Fibroblast of lung (primary cell): ENCODE results near the gene BTN2A1. TPM values are rescaled to one million over a fixed set of nuclear protein-coding genes. Genes with fewer than 3 reads are reported as not detected.

ENCODE experiments used
- DNase-seq, 2 donors: peaks; one replicate each; pipeline versions ENCODE4 v3.0.0 to v3.0.0-alpha.2; 2010; ENCODE audit warnings: low read depth in 2 of 2
- H2AFZ ChIP-seq: 2 replicates; pipeline ENCODE4 v1.5.1; 2012; ENCODE audit warnings: low read length, control low read depth, inconsistent platforms
- H3K27ac ChIP-seq: 2 replicates; pipeline ENCODE4 v1.5.1; 2011; ENCODE audit warnings: low read length, control low read depth; ENCODE audit not compliant: insufficient read depth
- H3K27me3 ChIP-seq: 2 replicates; pipeline ENCODE4 v1.5.1; 2011; ENCODE audit warnings: mild to moderate bottlenecking, low read length; ENCODE audit not compliant: control insufficient read depth, insufficient read depth
- H3K36me3 ChIP-seq: 2 replicates; pipeline ENCODE4 v1.5.1; 2011; ENCODE audit warnings: low read length; ENCODE audit not compliant: control insufficient read depth, insufficient read depth
- H3K4me1 ChIP-seq: 2 replicates; pipeline ENCODE4 v1.5.1; 2011; ENCODE audit warnings: low read length; ENCODE audit not compliant: control insufficient read depth, insufficient read depth; ENCODE audit errors: extremely low read depth
- H3K4me2 ChIP-seq: 2 replicates; pipeline ENCODE4 v1.5.1; 2011; ENCODE audit warnings: low read length, control low read depth; ENCODE audit not compliant: insufficient read depth; ENCODE audit errors: extremely low read depth
- H3K4me3 ChIP-seq, 4 experiments: fragments of 200-600 bp in 1 of 4; sonication (generic) in 1 of 4; replicated peaks in 1 of 4; 2 replicates each; pipeline ENCODE4 v1.5.1; 2011 to 2016; ENCODE audit warnings: low read length in 4 of 4, low read depth in 3 of 4, mild to moderate bottlenecking in 3 of 4, control low read depth in 2 of 4, inconsistent platforms in 1 of 4, mixed read lengths in 1 of 4; ENCODE audit not compliant: insufficient read depth in 1 of 4; ENCODE audit errors: control extremely low read depth in 1 of 4
- H3K79me2 ChIP-seq: 2 replicates; pipeline ENCODE4 v1.5.1; 2012; ENCODE audit warnings: mild to moderate bottlenecking, low read length, inconsistent platforms; ENCODE audit not compliant: control insufficient read depth, insufficient read depth
- H3K9ac ChIP-seq: 2 replicates; pipeline ENCODE4 v1.5.1; 2011; ENCODE audit warnings: mild to moderate bottlenecking, low read length, control low read depth; ENCODE audit not compliant: insufficient read depth
- H3K9me3 ChIP-seq: 2 replicates; pipeline ENCODE4 v1.5.1; 2012; ENCODE audit warnings: low read depth, low read length; ENCODE audit not compliant: control insufficient read depth, insufficient read depth
- H4K20me1 ChIP-seq: 2 replicates; pipeline ENCODE4 v1.5.1; 2011; ENCODE audit warnings: low read length; ENCODE audit not compliant: control insufficient read depth, insufficient read depth; ENCODE audit errors: extremely low read depth
- CTCF ChIP-seq, 2 donors: IDR thresholded peaks in 1 of 2; conservative IDR thresholded peaks in 1 of 2; 1 replicate in 1 of 2; 2 replicates in 1 of 2; pipeline ENCODE4 v1.5.1; 2011 to 2012; ENCODE audit warnings: low read length in 2 of 2, control low read depth in 1 of 2, inconsistent platforms in 1 of 2, low read depth in 1 of 2, mild to moderate bottlenecking in 1 of 2
- EZH2 ChIP-seq: IDR thresholded peaks from 2 replicates; pipeline ENCODE4 v1.5.1; 2012; ENCODE audit warnings: low read length, control low read depth, mild to moderate bottlenecking; ENCODE audit errors: missing control alignments
- polyA minus RNA-seq: library from RNA; depleted of rRNA, polyadenylated mRNA; stranded (reverse); fragments of >200 nt; gene quantifications from 2 replicates; pipeline ENCODE4 v1.2.3, GENCODE V29; 2011; ENCODE audit warnings: low replicate concordance
- polyA plus RNA-seq, 2 donors: library from polyadenylated mRNA; depleted of rRNA in 1 of 2; stranded (reverse) in 1 of 2; unstranded in 1 of 2; fragments of >200 nt; gene quantifications; 2 replicates each; pipeline ENCODE4 v1.2.1, GENCODE V29; 2011 to 2012; ENCODE audit warnings: missing spikeins in 1 of 2
- total RNA-seq: library from RNA; depleted of rRNA; stranded (reverse); fragments of >200 nt; gene quantifications from 2 replicates; pipeline ENCODE4 v1.2.1, GENCODE V29; 2014

The BTN2A1 gene
- total RNA-seq (8.7 and 14.9 TPM in 2 replicates), polyA plus RNA-seq (22.7 and 26.4 TPM in 2 replicates), polyA minus RNA-seq (7.1 and 16.2 TPM in 2 replicates)
- polyA plus RNA-seq (2012): 16.4 and 19.3 TPM in 2 replicates

- TF ChIP-seq EZH2 (no peak), CTCF (conservative IDR thresholded peaks at IDR 0.05 in 1 of 2, IDR thresholded peaks at IDR 0.05 in 1 of 2; ENCODE audit: low read depth in 1 of 2, low read length in 2 of 2) (no peak)
- peak within 1 kb of the TSS; percentile 86 for H3K9ac ChIP-seq
- H4K20me1 ChIP-seq: no peaks in the 10 kb centered on the region
- H3K79me2 ChIP-seq: peaks cover 35% of the 10 kb centered on the region
- H2AFZ ChIP-seq: peak within 1 kb of the TSS; percentile 93
- H3K27ac ChIP-seq: peak within 1 kb of the TSS; percentile 95
- peak within 1 kb of the TSS; percentile 70 to 99 (median 85) for H3K4me3 ChIP-seq
- peaks cover 6% of the 10 kb centered on the region for H3K4me1 ChIP-seq
- H3K9me3 ChIP-seq: no peaks in the 10 kb centered on the region
- no peaks in the 10 kb centered on the region for H3K27me3 ChIP-seq
- H3K36me3 ChIP-seq: peaks cover 13% of the 10 kb centered on the region
- DNase-seq: peak; percentile 92 to 95
- peak within 1 kb of the TSS; percentile 81 for H3K4me2 ChIP-seq
These were observed at the start of gene BTN2A1 for GRCh38 chr6:26457806-26458688. BTN2A1 (plus strand) TSS chr6:26457955; CDS start chr6:26458637, 682 bp downstream.

GRCh38 chr6:26408828-26409730, 48.7 kb upstream of the BTN2A1 start:
- Histone ChIP-seq H3K9ac (no peak overlapping the region), H2AFZ (no peak overlapping the region), H3K36me3 (peaks cover 18% of the 10 kb centered on the region), H3K27ac (no peak overlapping the region), H3K4me1 (peaks cover 3% of the 10 kb centered on the region), H3K4me3 (no peak overlapping the region), H3K79me2 (no peaks in the 10 kb centered on the region), H3K27me3 (no peaks in the 10 kb centered on the region), H3K4me2 (no peak overlapping the region), H3K9me3 (no peaks in the 10 kb centered on the region), H4K20me1 (no peaks in the 10 kb centered on the region)
- no peak for DNase-seq
- TF ChIP-seq CTCF (conservative IDR thresholded peaks at IDR 0.05 in 1 of 2, IDR thresholded peaks at IDR 0.05 in 1 of 2; ENCODE audit: low read depth in 1 of 2, low read length in 2 of 2) (no peak), EZH2 (no peak)

- TF ChIP-seq EZH2 (no peak), CTCF (conservative IDR thresholded peaks at IDR 0.05 in 1 of 2, IDR thresholded peaks at IDR 0.05 in 1 of 2; ENCODE audit: low read depth in 1 of 2, low read length in 2 of 2) (no peak)
- H3K4me1 ChIP-seq: peaks cover 3% of the 10 kb centered on the region
- no peak overlapping the region for H3K27ac ChIP-seq
- H3K4me2 ChIP-seq: no peak overlapping the region
- no peak overlapping the region for H2AFZ ChIP-seq
- no peak overlapping the region for H3K4me3 ChIP-seq
- no peaks in the 10 kb centered on the region for H3K79me2 ChIP-seq
- H3K9me3 ChIP-seq: no peaks in the 10 kb centered on the region
- no peaks in the 10 kb centered on the region for H4K20me1 ChIP-seq
- no peaks in the 10 kb centered on the region for H3K27me3 ChIP-seq
- peaks cover 14% of the 10 kb centered on the region for H3K36me3 ChIP-seq
- no peak for DNase-seq
- no peak overlapping the region for H3K9ac ChIP-seq
These were observed 46.0 kb upstream of the BTN2A1 start for GRCh38 chr6:26411751-26412150.
